SIG-M5 treated with dmso at 0.1 percent for 504 hours (cell line): ENCODE results near the gene TMEM63B.
"Not testable (repeated sequence)": the region's sequence is repeated elsewhere in the genome, so short reads cannot be mapped to it uniquely, and the experiment has no call there.

ENCODE experiments used
- DNase-seq: peaks from one replicate; lab custom pipeline; 2025; ENCODE audit not compliant: unreplicated experiment; lab: John Stamatoyannopoulos, UW

The TMEM63B gene

GRCh38 chr6:44169154-44169553, 41.8 kb downstream of the TMEM63B start:
- no peak for DNase-seq

- no peak for DNase-seq
These were observed 42.7 kb downstream of the TMEM63B start for GRCh38 chr6:44169886-44170570.

GRCh38 chr6:44171899-44172546, 44.7 kb downstream of the TMEM63B start:
- DNase-seq: no peak

- peak; percentile 63 for DNase-seq
These were observed 45.6 kb downstream of the TMEM63B start for GRCh38 chr6:44172731-44173500.

- DNase-seq: no peak
These were observed 48.9 kb downstream of the TMEM63B start for GRCh38 chr6:44176130-44176761.

- DNase-seq: no peak
These were observed 49.6 kb downstream of the TMEM63B start for GRCh38 chr6:44176762-44177509.

GRCh38 chr6:44177691-44178423, 50.5 kb downstream of the TMEM63B start:
- no peak for DNase-seq

GRCh38 chr6:44178424-44179071, 51.2 kb downstream of the TMEM63B start:
- DNase-seq: no peak

GRCh38 chr6:44179072-44179536, 51.8 kb downstream of the TMEM63B start:
- DNase-seq: no peak

GRCh38 chr6:44179648-44180047, 52.3 kb downstream of the TMEM63B start:
- DNase-seq: no peak

GRCh38 chr6:44180406-44180805, 53.1 kb downstream of the TMEM63B start:
- DNase-seq: no peak

GRCh38 chr6:44180886-44181285, 53.5 kb downstream of the TMEM63B start:
- DNase-seq: no peak

GRCh38 chr6:44181784-44182183, 54.4 kb downstream of the TMEM63B start:
- DNase-seq: not testable (repeated sequence)

- no peak for DNase-seq
These were observed 55.6 kb downstream of the TMEM63B start for GRCh38 chr6:44182911-44183390.

GRCh38 chr6:44183783-44184182, 56.4 kb downstream of the TMEM63B start:
- no peak for DNase-seq

GRCh38 chr6:44185356-44185755, 58.0 kb downstream of the TMEM63B start:
- not testable (repeated sequence) for DNase-seq

GRCh38 chr6:44185953-44186634, 58.7 kb downstream of the TMEM63B start:
- DNase-seq: no peak

- no peak for DNase-seq
These were observed 59.3 kb downstream of the TMEM63B start for GRCh38 chr6:44186635-44187025.

- DNase-seq: no peak
These were observed 61.5 kb downstream of the TMEM63B start for GRCh38 chr6:44188819-44189218.
